Measurements from ENCODE around the gene WDR86.

- TF ChIP-seq, protein P1, sequence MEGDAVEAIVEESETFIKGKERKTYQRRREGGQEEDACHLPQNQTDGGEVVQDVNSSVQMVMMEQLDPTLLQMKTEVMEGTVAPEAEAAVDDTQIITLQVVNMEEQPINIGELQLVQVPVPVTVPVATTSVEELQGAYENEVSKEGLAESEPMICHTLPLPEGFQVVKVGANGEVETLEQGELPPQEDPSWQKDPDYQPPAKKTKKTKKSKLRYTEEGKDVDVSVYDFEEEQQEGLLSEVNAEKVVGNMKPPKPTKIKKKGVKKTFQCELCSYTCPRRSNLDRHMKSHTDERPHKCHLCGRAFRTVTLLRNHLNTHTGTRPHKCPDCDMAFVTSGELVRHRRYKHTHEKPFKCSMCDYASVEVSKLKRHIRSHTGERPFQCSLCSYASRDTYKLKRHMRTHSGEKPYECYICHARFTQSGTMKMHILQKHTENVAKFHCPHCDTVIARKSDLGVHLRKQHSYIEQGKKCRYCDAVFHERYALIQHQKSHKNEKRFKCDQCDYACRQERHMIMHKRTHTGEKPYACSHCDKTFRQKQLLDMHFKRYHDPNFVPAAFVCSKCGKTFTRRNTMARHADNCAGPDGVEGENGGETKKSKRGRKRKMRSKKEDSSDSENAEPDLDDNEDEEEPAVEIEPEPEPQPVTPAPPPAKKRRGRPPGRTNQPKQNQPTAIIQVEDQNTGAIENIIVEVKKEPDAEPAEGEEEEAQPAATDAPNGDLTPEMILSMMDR (optimal IDR thresholded peaks at IDR 0.05 in 1 of 3, IDR thresholded peaks at IDR 0.05 in 1 of 3, conservative IDR thresholded peaks at IDR 0.05 in 1 of 3; ENCODE audit: extremely low read depth in 1 of 3, insufficient read depth in 2 of 3, low read length in 3 of 3), result no peak
- no peak for TF ChIP-seq EZH2 (IDR thresholded peaks at IDR 0.05; ENCODE audit: low read length)
Observed at GRCh38 chr7:151423936-151424335, 14.1 kb upstream of the WDR86 start.
